ENCODE results near the gene ANKRD49. TPM values are rescaled to one million over a fixed set of nuclear protein-coding genes. Genes with fewer than 3 reads are reported as not detected.

ANKRD49 gene
- total and polyA plus RNA-seq, 2 of the 4 experiments (the other 2 are of a cell fraction) = 7.2 to 10.4 TPM

- Histone ChIP-seq H3K27me3 (ENCODE audit: control insufficient read depth, insufficient read depth, low read length) (peaks cover 3% of the 10 kb centered on the region; the same call in 1 of the 2 replicates), H3K14ac (replicated peaks; ENCODE audit: low read depth, low read length) (no peak overlapping the region), H4K20me1 (ENCODE audit: insufficient read depth, low read length) (no peaks in the 10 kb centered on the region), H3K79me1 (ENCODE audit: low read depth in 1 of 2, low read length in 2 of 2) (no peaks in the 10 kb centered on the region), H3K23ac (ENCODE audit: low read depth, low read length) (no peak overlapping the region), H3K4me1 (ENCODE audit: control insufficient read depth, insufficient read depth, low read length) (peaks cover 3% of the 10 kb centered on the region), H2AK9ac (replicated peaks; ENCODE audit: low read depth, low read length, poor library complexity) (no peak overlapping the region), H2BK5ac (ENCODE audit: low read depth, low read length, poor library complexity, severe bottlenecking) (no peak overlapping the region), H2AFZ (replicated peaks; ENCODE audit: low read length, poor library complexity) (no peak overlapping the region), H3K27ac (ENCODE audit: insufficient read depth, low read length) (no peak overlapping the region), H3K4ac (ENCODE audit: low read depth, low read length) (no peak overlapping the region), H4K91ac (ENCODE audit: insufficient read depth, low read depth, low read length) (no peak overlapping the region), H3K4me3 (ENCODE audit: insufficient read depth, low read depth, low read length) (no peak overlapping the region), H3K36me3 (ENCODE audit: control insufficient read depth, insufficient read depth, low read length) (no peaks in the 10 kb centered on the region), H4K8ac (ENCODE audit: low read depth in 2 of 2, low read length in 2 of 2) (no peak overlapping the region), H2BK120ac (ENCODE audit: low read depth, low read length) (no peak overlapping the region), H2AK5ac (ENCODE audit: low read depth, low read length) (no peak overlapping the region), H2BK20ac (ENCODE audit: low read depth, low read length) (no peak overlapping the region), H3K9me3 (ENCODE audit: control insufficient read depth, insufficient read depth, low read length) (no peaks in the 10 kb centered on the region), H3K56ac (ENCODE audit: extremely low read depth, insufficient read depth, low read length) (no peak overlapping the region), H3K4me2 (ENCODE audit: low read depth, low read length) (no peak overlapping the region), H3K18ac (ENCODE audit: low read depth, low read length) (no peak overlapping the region), H3K9me1 (ENCODE audit: insufficient read depth, low read length) (0 out of 2 replicates have a peak, but pooled peaks cover 3% of the 10 kb centered on the region), H2BK15ac (ENCODE audit: low read depth, low read length) (no peak overlapping the region), H3K9ac (ENCODE audit: low read depth, low read length) (no peak overlapping the region), H4K5ac (ENCODE audit: low read depth, low read length) (no peak overlapping the region)
- dilution Hi-C loops (cut with HindIII; ENCODE audit: low sequenced_read_pairs, unreplicated experiment) = no loop called here
- no peak for ATAC-seq (ENCODE audit: low read depth)
- WGBS, 2 experiments (ENCODE audit: extremely low coverage in 2 of 2, insufficient read length in 1 of 2) = no CpG with 5 or more reads among the region's 1 CpG
- CTCF ChIA-PET = interaction anchor here (1.1 kb wide), 1 partner anchor 20 kb away, joined by 3 read pairs; no protein-coding TSS in a partner anchor
- in situ Hi-C loops (cut with MboI; ENCODE audit: low sequenced_read_pairs) = no loop called here
- no TSS peak for BruUV-seq (replicated peaks)
- DNase-seq = no peak
- POLR2A ChIA-PET (ENCODE audit: unreplicated experiment) = no interaction called here
- intact Hi-C loops (cut with micrococcal nuclease) = no loop called here
- TF ChIP-seq MXI1 (IDR thresholded peaks at IDR 0.05; ENCODE audit: borderline replicate concordance, low read depth, low read length) (no peak), CHD1 (IDR thresholded peaks at IDR 0.05; ENCODE audit: low read depth, low read length) (no peak), RAD21 (IDR thresholded peaks at IDR 0.05; ENCODE audit: low read length) (no peak), SMC3 (IDR thresholded peaks at IDR 0.05; ENCODE audit: low read depth, low read length) (no peak), FOS (IDR thresholded peaks at IDR 0.05; ENCODE audit: low read depth, low read length) (no peak), CEBPB (IDR thresholded peaks at IDR 0.05; ENCODE audit: low read depth, low read length) (no peak)
- TF ChIP-seq, protein P1, sequence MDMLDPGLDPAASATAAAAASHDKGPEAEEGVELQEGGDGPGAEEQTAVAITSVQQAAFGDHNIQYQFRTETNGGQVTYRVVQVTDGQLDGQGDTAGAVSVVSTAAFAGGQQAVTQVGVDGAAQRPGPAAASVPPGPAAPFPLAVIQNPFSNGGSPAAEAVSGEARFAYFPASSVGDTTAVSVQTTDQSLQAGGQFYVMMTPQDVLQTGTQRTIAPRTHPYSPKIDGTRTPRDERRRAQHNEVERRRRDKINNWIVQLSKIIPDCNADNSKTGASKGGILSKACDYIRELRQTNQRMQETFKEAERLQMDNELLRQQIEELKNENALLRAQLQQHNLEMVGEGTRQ (IDR thresholded peaks at IDR 0.05; ENCODE audit: low read depth, low read length) = no peak
Observed at GRCh38 chr11:94539420-94539819, 45.6 kb downstream of the ANKRD49 start.

All from IMR-90 (cell line).